GM18873 (cell line): Measurements from ENCODE around the gene LGMN.
"Not testable (repeated sequence)": the region's sequence is repeated elsewhere in the genome, so short reads cannot be mapped to it uniquely, and the experiment has no call there.

Source experiments
- ATAC-seq: cut with Tn5 transposase; IDR thresholded peaks from one replicate; pipeline ENCODE4 v1.9.1; 2021; ENCODE audit warnings: mild to moderate bottlenecking, moderate library complexity, moderate number of reproducible peaks; ENCODE audit not compliant: unreplicated experiment, low FRiP score

Gene LGMN

DNA sequence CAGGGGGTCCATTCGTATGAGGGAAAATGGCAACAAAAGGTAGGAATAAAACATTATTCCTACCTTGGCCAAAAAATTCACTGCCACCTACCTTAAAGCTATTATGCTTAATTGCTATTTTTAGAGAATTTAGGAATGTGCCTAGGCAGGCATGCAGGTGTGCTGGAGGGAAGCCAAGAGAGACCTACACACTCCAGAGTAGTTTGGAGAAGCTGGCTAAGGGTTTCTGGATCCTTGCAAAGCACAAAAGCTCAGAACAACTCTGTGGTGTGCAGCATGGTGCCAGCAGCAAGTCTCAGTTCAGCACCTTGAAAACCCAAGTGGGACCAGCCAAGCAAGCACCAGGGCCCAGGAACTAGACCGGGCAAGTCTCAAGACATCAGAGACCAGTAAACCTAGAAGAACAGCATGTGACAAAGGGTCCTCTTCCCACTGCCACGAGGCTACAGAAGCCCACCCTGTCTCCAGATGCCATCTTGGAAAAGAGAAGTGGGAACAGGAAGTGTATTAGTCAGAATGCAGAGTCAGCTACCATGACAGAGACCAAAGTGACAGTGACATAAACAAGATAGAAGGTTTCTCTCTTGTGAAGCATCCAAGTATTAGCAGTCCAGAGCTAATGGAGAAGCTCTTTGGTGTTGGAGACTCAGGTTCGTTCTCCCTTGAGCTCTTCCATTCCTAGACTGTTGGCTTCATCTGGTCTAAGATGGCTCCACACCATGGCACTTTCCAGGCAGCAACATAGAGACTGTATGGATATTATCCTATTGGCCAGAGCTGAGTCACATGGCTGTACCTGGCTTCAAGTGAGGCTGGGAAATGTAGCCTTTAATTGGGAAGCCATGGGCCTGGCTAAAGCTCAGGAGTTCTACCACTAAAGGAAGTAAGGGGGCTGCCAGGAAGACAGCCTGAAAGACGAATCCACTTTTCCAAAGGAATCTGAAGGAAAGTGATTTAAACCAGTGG is 15.5 kb upstream of the LGMN start:
- not testable (repeated sequence) for ATAC-seq

DNA sequence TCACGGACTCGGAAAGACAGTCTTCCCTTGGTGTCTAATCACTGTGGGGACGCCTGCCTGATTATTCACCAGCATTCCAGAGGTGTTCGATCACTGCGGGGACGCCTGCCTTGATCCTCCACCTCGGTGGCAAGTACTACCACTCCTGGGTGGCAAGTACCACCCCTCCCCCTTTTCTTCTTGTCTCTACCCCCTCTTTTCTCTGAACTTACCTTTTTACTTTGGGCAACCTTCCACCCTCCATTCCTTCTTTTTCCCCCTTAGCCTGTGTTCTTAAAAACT is 12.0 kb upstream of the LGMN start:
- no peak for ATAC-seq

DNA sequence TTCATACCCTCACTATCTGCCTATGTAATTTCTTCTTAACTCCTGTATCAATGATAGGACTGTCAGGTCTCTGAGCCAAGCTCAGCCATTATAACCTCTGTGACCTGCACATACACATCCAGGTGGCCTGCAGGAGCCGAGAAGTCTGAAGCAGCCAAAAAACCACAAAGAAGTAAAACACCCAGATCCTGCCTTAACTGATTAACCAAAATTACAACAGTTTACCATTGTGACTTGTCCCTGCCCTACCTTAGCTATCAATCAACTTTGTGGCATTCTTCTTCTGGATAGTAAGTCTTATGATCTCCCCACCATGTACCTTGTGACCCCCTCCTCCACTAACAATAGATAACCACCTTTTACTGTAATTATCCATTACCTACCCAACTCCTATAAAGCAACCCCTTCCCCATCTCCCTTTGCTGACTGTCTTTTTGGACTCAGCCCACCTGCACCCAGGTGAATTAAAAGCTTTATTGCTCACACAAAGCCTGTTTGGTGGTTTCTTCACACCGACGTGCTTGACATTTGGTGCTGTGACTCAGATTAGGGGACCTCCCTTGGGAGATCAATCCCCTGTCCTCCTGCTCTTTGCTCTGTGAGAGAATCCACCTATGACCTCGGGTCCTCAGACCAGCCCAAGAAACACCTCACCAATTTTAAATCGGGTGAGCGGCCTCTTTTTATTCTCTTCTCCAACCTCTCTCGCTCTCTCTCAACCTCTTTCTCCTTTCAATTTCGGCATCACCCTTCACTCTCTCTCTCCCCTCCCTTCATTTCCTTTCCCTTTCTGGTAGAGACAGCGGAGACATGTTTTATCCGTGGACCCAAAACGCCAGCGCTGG is 11.5 kb upstream of the LGMN start:
- no peak for ATAC-seq

DNA sequence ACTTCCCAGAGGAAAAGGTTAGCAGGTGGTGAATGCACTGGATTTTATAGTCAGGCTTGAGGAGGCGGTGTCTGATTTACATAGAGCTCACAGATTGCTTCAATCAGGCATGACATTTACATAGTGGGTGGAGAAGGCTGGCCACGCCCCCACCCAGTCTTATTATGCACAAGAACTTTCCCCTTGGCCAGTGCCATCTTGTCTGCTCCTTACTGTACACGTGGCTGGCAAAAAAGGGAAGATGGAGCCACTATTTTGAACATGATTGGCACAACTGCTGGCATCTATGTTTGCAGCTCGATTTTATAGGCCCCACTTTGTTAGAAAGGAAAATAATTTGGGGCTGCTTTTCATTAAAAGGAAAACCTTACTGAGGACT is 10.9 kb upstream of the LGMN start:
- ATAC-seq = no peak

DNA sequence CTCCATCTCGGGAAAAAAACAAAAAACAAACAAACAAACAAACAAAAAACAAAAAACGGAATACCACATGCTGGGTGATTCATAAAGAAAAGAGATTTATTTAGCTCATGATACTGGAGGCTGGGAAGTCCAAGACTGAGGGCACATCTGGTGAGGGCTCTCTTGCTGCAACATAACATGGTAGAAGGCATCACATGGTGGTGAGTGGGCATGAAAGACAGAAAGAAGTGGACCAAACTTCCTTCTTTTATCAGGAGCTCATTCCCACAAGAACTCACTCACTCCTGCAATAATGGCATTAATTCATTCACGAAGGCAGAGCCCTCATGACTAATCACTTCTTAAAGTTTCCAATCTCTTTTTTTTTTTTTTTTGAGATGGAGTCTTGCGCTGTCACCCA is 8.0 kb upstream of the LGMN start:
- ATAC-seq = no peak

DNA sequence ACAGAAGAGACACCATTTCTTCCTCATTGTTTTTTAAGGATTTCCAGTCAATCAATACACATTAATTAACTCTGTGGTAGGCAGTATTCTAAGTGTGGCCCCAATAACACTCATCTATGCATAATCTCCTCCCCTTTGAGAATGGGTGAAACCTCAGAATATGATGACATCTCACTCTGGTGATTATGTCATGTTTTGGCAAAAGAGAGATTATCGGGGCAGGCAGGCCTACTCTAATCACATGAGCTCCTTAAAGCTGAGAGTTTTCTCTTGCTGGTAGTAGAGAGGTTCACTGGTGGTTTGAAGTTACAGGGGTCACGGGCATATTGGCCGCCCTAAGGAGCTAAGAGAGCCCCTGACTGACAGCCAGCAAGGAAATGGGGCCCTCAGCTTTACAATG is 7.1 kb upstream of the LGMN start:
- no peak for ATAC-seq

DNA sequence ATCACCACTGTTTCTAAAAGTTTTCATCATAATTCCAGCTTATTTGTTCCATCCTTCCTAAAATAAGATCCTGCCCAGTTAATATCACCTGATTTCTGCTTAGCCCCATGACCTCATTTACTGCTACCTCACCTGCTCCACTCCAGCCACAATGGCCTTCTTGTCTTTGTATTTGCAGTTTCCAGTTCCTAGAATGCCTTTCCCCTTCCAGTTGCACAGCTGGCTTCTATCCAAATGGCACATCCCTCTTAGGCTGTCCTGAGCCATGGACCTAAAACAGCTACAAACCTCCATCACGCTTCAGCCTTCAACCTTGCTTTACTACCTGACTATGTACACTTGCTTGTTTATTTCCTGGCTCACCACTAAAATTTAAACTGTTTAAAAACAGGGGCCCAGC is 6.5 kb upstream of the LGMN start:
- no peak for ATAC-seq

DNA sequence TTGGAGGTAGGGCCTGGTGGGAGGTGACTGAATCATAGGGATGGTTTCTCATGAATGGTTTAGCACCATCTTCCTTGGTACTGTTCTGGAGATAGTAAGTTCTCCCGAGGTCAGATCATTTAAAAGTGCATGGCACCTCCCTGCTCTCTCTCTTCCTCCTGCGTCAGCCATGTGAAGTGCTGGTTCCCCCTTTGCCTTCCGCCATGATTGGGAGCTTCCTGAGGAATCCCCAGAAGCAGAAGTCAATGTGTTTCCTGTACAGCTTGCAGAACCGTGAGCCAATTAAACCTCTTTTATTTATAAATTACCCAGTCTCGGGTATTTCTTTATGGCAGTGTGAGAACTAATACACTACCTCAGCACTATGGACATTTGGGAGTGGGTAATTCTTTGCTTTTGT is 4.8 kb upstream of the LGMN start:
- no peak for ATAC-seq

DNA sequence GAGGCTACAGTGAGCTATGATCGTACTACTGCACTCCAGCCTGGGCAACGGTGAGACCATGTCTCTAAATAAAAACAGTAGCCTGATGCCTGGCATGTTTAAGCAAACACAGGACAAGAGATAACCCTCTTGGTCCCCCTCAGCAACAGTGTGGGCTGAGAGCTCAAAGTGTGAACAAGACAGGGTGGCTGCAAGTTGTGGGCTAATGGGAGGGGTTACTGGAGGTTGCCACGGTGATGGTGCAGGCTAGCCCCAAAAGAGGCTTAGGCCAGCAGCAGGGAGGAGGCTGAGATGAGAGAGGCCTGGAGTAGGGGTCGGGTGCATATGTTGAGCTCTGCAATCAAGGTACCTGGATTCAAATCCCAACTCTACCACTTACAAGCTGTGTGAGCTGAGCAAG is 3.4 kb upstream of the LGMN start:
- no peak for ATAC-seq

DNA sequence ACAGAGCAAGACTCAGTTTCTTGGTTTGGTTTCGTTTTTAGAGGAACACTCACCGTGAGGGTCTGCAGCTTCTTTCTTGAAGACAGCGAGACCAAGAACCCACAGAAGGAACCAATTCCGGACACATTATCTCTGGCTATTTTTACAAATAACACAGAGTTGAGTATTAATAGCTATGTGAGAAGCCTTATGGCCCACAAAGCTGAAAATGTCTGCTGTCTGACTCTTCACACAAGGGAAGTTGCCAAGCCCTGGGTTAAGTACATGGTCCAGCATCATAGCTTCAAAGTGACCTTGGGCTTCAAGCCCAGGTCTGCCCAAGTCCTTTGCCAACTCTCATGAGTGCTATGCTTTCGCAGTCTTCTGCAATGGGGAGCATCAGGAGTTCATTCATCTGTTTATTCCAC is 2.6 kb upstream of the LGMN start:
- no peak for ATAC-seq

DNA sequence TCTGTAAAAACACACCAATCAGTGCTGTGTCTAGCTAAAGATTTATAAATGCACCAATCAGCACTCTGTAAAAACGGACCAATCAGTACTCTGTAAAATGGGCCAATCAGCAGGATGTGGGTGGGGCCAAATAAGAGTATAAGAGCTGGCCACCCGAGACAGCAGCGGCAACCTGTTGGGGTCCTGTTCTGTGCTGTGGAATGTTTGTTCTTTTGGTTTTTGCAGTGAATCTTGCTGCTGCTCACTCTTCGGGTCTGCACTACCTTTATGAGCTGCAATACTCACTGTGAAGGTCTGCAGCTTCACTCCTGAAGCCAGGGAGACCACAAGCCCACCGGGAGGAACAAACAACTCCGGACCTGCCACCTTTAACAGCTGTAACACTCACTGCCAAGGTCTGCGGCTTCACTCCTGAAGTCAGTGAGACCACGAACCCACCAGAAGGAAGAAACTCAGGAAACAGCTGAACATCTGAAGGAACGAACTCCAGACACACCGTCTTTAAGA is 1.8 kb upstream of the LGMN start:
- ATAC-seq = not testable (repeated sequence)

DNA sequence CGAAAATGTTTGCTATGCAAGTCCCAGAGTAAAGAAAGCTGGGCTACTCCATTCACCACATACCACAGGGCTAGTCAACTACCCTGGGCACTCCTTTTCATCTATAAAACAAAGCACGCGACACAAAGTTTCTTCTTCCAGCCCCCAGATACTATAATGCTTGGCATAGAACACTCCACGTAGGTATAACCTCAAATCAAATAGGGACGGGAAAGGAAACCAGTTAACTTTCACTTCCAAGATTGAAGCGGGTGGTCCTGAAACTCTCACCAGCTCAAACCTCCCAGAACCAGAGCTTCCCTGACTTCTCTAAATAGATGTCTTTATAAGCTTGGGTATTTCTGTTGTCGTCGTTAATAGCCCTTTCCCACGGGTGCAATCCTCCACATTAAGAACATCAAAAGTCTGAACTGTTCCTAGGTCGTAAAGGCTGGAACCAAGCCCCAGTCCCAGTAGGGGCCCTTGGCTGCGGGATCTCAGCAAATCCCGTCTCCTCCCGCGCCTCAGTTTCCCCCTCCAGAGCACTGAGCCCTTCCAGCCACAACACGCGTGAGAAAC is 647 bp downstream of the LGMN start:
- peak; percentile 6 for ATAC-seq

DNA sequence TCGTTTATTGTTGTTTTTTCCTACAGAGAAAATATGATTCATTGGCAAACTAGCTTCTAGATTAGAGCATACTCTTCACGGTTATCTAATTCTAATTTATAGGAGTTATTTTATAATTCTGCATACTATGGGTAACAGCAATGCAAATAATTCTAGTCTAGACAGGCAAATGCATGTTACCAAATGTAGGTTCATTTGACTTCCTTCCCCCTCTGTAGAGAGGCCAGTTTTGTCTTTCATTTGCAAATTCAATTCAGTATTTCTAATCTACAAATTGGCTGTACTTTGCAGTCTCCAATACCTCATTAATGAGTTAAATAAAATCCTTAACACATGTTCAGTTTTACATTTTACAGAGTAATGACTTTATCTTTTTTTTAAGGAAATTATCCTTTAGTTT is 4.2 kb downstream of the LGMN start:
- ATAC-seq = no peak

DNA sequence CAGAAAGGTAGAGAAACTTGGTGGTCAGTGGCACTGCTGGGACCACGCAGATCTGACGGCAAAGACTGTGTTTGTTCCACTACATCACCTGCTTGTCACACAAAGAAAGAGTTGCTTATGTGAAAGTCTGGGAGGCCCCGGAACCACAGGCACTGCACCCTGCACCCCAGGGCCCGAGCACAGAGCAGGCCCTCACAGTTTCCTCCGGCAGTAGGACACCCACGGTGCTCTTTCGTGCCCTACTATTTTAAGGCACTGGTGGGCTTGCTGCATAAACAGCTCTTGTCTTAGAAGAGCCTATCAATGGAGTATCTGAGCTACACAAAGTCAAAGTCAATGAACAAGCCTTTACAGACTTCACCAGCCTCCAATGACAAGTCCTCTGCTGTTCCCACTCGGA is 8.0 kb downstream of the LGMN start:
- ATAC-seq = no peak

DNA sequence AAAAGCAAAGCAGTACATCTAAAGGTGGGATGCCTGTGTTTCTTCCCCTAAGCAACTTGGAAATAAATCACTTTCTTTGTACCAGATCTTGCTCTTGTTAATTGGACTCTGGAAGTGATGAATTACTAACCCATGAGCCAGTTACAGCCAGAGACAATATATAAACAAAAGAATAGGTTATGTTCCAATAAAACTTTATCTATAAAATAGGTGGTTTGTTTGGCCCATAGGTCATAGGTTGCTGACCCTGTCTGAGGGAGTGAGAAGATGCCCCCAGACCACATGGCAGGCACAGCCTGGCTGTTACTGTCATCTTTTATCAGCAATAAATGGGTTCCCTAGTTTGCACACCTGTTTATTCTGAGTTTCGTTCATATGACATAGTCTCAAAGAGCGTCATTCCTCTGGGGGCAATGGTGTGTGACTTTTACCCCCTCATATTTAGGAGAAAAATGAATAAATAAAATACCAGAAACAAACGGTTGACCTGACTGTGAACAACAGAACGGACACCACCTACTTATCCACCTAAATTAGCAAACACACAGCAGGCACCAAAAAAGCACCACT is 10.7 kb downstream of the LGMN start:
- ATAC-seq = no peak

DNA sequence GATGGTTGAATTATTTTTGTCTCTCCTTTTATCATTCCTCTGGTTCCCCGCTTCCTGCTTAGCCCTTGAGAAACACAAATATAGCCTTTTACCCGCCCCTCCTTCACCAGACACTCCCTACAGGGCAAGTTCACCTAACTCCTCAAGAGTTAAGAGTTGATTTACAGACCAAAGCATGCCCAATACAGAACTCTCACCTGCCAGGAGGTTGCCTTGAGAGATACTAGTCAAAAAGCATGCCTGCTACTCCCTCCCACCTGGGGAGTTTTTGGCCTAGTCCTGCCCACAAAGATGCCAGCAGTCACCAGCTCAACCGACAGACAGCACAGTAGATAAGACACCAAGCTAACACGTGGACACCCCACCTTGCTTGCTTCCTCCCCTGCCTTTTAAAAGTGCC is 11.2 kb downstream of the LGMN start:
- no peak for ATAC-seq

DNA sequence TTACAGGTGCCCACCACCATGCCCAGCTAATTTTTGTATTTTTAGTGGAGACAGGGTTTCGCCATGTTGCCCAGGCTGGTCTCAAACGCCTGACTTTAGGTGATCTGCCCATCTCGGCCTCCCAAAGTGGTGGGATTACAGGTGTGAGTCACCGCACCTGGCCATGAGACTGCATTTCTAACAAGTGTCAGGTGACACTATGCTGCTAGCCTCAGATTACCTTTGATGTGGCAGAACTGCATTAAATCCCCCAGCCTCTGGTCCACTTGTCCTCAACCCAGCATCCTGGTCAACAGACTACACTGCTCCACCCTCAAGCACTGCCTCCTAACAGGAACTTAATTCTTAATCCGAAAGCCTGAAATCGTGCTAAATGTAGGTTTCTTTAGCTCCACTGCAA is 13.1 kb downstream of the LGMN start:
- ATAC-seq = no peak

DNA sequence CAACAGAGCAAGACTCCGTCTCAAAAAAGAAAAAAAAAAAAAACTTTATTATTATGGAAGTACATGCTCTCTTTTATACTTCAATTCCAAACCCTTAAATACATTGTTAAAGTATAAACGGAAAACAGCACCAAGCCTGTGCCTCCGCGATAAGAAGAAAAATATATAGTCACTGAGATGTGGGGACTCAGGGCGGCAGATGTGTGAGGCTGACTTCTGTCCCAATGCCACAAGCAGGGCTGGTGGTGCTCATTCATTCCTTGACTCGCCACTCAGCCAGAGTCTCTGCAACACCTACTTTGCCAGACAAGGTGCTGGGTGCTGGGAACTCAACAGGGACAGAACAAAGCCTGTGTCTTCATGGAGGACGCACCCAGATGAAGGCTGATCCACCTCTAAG is 13.8 kb downstream of the LGMN start:
- ATAC-seq = no peak

DNA sequence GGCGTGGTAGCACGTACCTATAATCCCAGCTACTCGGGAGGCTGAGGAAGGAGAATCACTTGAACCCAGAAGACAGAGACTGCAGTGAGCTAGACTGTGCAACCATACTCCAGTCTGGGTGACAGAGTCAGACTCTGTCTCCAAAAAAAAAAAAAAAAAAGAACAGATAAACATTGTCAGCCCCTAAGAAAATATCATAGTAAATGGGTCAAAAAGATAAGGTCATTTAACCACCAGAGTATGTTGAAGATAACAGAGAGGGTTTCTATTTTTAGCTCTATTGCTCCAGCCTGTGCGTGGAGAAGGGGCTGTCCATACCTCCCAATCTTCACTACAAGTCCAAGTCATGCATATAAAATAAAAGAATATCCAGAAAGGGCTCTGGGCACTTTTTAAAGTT is 15.4 kb downstream of the LGMN start:
- no peak for ATAC-seq

DNA sequence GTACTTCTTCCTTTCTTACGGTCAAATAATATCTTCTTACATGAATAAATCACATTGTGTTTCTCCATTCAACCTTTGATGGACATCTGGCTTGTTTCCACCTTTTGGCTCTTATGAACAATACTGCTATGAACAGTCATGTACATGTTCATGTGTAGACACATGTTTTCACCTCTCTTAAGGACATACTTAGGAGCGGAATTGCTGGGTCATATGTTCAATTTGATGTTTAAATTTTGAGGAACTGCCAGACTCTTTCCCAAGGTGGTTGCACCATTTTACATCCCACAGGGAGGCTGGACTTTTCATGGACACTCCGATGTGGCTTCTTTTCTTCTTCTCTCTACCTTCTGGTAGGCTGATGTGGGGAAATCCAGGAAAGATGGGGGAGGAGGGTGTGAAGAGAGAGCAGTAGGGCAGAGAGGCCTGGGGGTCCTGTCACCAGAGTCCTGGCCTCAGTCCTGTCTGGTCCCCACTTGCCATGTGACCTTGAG is 16.8 kb downstream of the LGMN start:
- no peak for ATAC-seq
